ENCODE data around the gene CTSE. TPM values are rescaled to one million over a fixed set of nuclear protein-coding genes. Genes with fewer than 3 reads are reported as not detected.

The CTSE gene
- total and polyA plus RNA-seq, 12 donors, result 0.01 TPM; not detected in 11

DNA sequence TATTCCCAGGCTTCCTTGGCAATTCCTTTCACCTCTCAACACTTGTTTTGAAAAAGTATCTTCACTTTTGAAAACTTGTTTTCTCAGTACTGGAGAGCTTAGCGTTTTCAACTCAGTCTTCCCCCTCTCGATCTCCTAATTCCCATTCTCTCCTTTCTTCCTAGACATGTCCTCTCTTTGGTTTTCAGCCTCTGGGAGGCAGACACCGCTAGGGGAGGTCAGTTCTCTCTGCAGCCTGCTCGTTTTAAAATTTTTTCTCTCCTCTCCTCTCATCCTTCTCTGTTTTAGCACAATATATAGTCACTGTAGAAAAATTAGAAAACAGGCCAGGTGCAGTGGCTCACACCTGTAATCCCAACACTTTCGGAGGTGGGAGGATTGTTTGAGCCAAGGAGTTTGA, 16.6 kb upstream of the CTSE start:
- no peaks in the 10 kb centered on the region for H3K9me3 ChIP-seq
- TF ChIP-seq CTCF (IDR thresholded peaks at IDR 0.05), result no peak
- no peak overlapping the region for H3K27ac ChIP-seq
- H3K36me3 ChIP-seq, result no peaks in the 10 kb centered on the region
- DNase-seq, result no peak
- peaks cover 0 to 10% (median 0%) of the 10 kb centered on the region in 9 donors for H3K4me1 ChIP-seq
- WGBS, 2 donors, result 59 to 73% methylated on average over 5 of the region's 5 CpGs
- no peak overlapping the region for H3K4me3 ChIP-seq
- ATAC-seq, result no peak
- peaks cover 0 to 43% (median 25%) of the 10 kb centered on the region in 7 donors for H3K27me3 ChIP-seq
- intact Hi-C loops (cut with DNase I), result no loop called here

DNA sequence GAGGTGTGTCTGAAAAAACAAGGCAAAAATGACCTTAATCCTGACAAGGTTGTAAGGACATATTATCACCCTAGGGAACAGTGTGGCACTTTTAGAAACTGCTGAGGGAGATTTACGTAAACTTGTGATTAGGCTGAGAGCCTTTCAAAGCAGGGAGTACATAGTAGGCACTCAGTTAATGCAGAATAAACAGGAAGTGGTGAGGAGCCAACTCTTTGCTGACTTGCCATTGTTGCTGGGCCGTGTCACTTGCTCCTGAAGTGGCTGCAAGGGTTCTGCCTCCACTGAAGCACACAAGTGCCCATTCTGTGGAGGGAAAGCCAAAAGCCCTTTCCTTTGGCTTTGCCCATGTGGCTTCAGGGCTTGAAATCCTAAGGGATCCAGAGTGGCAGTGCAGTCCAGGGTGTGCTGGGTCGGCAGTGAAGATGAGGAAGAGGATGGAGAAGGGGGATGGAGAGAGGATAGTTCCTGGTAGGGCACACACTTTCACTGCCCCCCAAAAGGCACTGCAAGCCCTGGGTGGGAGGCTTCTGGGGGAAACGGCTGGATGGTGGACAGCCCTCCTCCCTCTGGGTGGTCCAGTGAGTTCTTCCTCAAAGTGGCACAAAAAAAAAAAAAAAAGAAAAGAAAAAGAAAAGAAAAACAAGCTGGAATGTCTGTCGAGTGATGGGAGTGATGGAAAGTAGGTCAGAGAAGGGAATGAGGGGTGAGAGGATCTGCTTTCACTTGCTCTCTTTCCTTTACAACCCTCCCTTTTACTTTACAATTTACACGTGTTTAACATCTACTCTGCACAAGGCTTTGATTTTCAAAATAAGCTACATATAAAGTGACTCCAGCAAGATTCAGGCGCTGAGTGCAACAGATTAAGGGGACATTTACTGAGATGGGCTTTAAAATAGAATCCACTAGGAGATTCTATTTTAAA, 15.6 kb upstream of the CTSE start:
- H3K4me3 ChIP-seq, result no peak overlapping the region
- peaks cover 0 to 10% (median 0%) of the 10 kb centered on the region in 9 donors for H3K4me1 ChIP-seq
- peaks cover 0 to 43% (median 28%) of the 10 kb centered on the region in 7 donors for H3K27me3 ChIP-seq
- intact Hi-C loops (cut with DNase I), result loop anchor here in 1 of 10 donors (5.0 kb wide), 1 partner anchor 52 kb away; no protein-coding TSS in a partner anchor
- no peak overlapping the region for H3K27ac ChIP-seq
- no peaks in the 10 kb centered on the region for H3K9me3 ChIP-seq
- ATAC-seq (no peak), DNase-seq (no peak)
- 42 to 50% methylated on average over 7 of the region's 7 CpGs for WGBS, 2 donors
- TF ChIP-seq CTCF (IDR thresholded peaks at IDR 0.05), result no peak
- no peaks in the 10 kb centered on the region for H3K36me3 ChIP-seq

- Histone ChIP-seq H3K4me3 (no peak overlapping the region), H3K9me3 (peaks cover 0 to 6% (median 0%) of the 10 kb centered on the region in 11 donors), H3K27ac (no peak overlapping the region), H3K4me1 (peaks cover 0 to 10% (median 0%) of the 10 kb centered on the region in 9 donors), H3K36me3 (no peaks in the 10 kb centered on the region), H3K27me3 (peaks cover 0 to 32% (median 24%) of the 10 kb centered on the region in 7 donors)
- ATAC-seq, result no peak
- TF ChIP-seq CTCF (IDR thresholded peaks at IDR 0.05), result no peak
- intact Hi-C loops (cut with DNase I), result loop anchor here in 1 of 10 donors (5.0 kb wide), 1 partner anchor 50 kb away; no protein-coding TSS in a partner anchor
- WGBS, 2 donors, result 93 to 97% methylated on average over 9 of the region's 9 CpGs
- DNase-seq, result no peak
These were observed 13.9 kb upstream of the CTSE start for GRCh38 chr1:206037581-206037980.

DNA sequence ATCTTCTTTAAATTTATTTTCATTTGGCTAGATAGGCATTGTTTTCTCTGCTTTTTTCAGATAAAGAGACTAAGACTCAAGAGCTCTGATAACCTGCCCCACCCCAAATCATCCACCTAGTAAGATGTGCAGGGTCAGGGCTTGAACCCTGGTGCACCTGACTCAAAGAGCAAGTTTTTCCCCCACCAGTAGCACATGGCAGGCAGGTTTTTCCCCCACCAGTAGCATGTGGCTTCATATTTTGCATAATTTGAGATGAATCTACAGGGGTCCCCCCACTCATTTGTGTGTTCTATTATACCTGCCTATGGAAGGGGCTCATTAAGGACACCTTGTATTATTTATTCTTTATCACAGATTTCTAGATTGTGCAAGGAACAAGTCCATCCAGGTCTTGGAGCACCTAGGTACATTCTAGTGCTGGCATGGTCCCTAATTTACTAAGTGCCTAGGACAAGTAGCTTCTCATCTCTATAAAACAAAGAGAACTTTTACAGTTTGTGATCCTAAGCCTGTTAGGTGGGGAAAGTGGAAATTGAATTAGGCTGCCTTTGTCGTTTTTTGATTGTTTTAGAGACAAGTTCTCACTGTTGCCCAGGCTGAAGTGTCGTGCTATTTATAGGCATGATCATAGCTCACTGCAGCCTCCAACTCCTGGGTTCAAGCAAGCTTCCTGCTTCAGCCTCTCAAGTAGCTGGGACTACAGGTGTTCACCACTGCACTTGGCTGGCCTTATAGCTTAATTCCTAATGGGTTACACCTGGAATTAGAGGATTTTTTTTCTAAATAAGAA, 13.2 kb upstream of the CTSE start:
- Histone ChIP-seq H3K4me1 (peaks cover 0 to 15% (median 0%) of the 10 kb centered on the region in 9 donors), H3K27ac (no peak overlapping the region), H3K27me3 (peaks cover 0 to 32% (median 21%) of the 10 kb centered on the region in 7 donors), H3K9me3 (peaks cover 0 to 6% (median 0%) of the 10 kb centered on the region in 11 donors), H3K4me3 (no peak overlapping the region), H3K36me3 (no peaks in the 10 kb centered on the region)
- DNase-seq (no peak), ATAC-seq (no peak)
- intact Hi-C loops (cut with DNase I), result loop anchor here in 1 of 10 donors (5.0 kb wide), 1 partner anchor 50 kb away; no protein-coding TSS in a partner anchor
- no peak for TF ChIP-seq CTCF (IDR thresholded peaks at IDR 0.05)
- WGBS, 2 donors, result 12 to 24% methylated on average over 2 of the region's 2 CpGs

Measured in heart right ventricle (tissue), 16 donors.